GM21825 (cell line): ENCODE measurements around the gene GATA5.

Experiments used
- ATAC-seq: cut with Tn5 transposase; IDR thresholded peaks from one replicate; pipeline ENCODE4 v1.9.1; 2021; ENCODE audit warnings: mild to moderate bottlenecking, moderate library complexity; ENCODE audit not compliant: unreplicated experiment

The GATA5 gene

DNA sequence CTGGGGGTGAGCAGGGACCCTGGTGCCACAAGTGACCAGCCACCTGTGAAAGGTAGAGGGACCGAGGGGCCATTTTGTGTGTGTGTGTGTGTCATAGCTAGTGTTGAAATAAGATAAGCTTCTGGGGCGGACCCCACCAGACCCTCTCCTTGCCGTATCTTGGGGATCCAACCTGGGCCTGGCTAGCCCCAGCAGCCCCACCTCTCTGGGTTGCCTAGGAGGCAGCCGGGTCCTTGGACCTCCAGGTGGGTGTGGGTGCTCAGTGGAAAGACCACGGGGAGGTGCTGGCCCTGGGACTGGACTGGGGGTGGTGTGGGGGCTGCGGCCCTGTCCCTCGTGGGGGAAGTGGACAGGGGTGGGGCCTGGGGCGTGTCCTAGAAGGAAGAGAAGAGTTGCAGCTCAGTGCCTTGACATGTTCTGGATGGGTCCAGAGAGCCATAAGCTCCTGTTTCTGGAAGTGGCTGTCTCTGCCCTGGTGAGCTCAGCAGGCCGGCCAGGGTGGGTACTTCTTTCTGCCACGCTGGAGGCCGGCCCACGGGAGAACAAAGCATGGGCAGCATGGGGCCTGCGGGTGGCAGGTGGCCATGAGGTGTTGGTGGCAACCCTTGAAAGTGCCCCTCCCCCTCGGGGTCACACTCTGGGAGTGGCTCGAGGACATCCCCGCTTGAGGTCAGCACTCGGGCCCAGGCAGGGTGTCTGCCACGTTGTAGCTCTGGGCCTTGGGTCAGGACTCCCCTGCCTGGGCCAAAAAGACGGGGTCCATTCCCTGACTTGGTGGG, 56.9 kb downstream of the GATA5 start:
- no peak for ATAC-seq

DNA sequence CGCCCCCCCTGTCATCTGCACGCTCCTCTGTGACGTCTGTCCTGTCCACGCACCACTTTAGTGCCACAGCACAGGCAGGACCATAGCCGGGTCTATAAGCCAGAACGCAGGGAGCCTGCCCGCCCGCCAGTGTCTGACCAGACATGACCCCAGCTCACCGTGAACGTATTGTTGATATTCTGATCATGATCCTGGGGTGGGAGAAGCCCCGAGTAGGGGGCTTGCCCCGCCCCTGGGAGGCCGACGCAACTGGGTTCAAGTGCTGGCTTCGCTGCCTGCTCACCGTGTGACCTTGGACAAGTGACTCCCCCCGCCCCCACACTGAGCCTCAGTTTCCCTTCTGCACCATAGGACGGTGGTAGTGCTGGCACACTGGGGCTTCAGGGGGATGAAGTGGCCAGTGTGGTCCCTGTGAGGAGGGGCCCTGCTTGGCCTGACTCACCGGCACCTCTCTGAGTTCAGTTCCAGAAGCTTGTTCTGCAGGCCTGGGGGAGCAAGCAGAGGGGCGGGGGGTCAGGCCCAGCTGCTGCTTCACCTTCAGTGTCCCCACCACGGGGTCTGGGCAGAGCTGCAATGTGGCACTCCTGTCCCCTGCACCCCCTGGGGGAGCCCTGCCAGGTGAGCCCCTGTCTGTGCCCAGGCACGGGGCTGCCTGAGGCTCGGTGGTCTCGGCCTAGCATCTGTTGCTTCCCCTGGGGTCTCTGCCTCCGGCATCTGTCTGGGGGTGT, 57.6 kb downstream of the GATA5 start:
- ATAC-seq, result no peak

DNA sequence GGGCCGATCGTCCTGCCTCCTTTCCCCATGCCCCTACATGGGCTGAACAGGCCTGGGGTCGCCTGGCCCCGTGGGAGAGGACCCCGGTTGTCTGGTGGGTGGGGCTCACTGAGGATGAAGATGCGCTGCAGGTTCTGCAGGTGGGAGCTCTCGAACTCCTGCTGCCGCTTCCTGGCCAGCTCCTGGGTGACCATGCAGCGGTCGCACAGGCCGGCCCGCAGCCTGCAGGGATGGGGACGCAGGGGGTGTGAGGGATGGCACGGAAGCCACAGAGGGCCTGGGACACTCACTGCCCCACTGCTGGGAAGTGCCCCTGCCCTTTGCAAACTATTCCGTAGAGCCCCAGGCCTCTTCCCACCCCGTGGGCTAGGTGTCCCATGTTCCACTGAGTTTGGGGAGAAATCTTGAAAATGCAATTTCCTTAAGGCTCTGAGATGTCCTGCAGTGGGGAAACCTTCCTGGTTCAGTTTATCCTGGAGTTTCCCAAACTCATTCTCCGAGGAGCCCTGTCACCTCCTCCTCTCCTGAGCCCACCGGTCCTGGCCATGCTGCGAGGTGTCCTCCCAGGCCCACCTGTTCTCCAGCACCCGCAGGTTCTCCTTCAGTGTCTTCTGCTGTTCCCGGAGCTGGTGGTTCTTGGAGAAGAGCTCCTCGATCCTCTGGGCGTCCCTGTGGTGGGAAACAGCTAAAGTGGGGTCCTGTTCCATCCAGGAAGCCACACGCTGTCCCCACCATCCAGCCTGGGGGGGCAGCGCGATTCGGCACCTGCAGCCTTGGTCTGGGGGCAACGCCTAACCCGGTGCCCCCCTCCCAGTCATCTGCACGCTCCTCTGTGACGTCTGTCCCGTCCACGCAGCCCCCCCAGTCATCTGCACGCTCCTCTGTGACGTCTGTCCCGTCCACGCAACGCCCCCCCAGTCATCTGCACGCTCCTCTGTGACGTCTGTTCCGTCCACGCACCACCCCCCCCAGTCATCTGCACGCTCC, 58.9 kb downstream of the GATA5 start:
- ATAC-seq, result no peak

DNA sequence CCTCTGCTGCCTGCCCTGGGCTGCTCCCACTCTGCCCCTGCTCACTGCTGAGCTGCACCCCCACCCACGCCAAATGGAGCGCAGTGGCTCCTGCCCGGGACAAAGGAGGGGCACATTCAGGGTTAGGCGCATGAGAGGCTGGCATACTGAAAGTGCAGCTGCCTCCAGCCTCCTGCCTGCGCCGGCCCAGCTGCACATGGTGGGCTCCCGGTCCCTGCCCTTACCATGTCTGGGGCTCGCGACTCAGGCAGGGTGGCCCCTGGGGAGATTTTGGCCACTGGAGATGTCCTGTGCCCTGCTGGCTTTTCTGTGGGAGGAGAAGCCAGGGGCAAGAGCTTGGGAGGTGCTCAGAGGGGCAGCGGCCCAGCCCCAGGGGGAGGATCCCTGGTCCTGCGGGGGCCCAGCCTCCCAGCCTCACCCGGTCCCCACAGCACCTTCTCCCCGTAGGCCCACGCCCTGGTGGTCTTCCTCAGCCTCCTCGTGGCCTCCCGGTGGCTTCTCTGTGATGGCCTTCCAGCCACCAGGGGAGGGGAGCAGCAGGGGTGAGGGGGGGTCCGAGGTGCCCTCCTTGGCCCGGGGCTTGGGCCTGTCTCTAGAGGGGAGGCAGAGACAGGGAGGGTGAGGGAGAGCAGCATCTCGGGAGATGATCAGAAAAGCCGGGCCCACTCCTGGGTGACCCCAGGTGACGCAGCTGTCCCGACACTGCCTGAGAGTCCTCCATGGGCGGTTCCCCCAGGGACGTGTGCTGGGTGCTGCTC, 60.3 kb downstream of the GATA5 start:
- ATAC-seq, result no peak

DNA sequence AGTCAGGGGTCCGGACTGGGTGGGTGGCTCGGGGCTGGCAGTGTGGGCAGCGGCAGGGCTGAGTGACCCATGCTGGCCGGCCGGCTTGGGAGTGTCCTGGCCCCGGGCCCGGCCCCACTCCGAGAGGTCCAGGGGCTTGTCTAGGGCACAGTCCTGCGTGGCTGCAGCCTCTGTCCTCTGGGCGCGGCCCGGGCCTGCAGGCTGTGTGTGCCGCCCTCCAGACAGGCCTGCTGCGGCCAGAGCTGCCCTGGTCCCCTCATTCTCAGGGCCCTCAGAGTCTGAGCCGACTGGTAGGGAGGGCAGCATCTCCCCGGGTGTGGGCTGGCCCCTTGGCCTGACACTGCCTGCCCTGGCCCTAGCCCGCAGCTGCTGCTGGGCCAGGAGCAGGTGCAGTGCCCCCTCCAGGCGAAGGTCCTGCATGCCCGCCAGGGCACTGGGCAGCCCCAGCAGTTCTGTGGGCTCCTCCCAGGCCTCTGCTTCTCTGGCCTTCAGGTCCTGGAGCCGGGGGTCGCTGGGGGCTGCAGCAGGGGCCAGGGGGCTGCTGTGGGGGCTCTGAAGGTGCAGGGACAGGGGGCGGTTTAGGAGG, 61.8 kb downstream of the GATA5 start:
- no peak for ATAC-seq
